ELF-1 (cell line): ENCODE data around the gene HOATZ.

Source experiments
- DNase-seq: peaks from one replicate; pipeline ENCODE4 v3.0.0-alpha.2; 2016; ENCODE audit warnings: low read depth, low spot score

HOATZ gene

GRCh38 chr11:111577821-111578220 is 63.2 kb downstream of the HOATZ start:
- DNase-seq: no peak

GRCh38 chr11:111581341-111581740 is 66.8 kb downstream of the HOATZ start:
- no peak for DNase-seq

- no peak for DNase-seq
Observed at GRCh38 chr11:111582163-111582562, 67.6 kb downstream of the HOATZ start.

GRCh38 chr11:111582881-111583280 is 68.3 kb downstream of the HOATZ start:
- DNase-seq: no peak

- DNase-seq: no peak
Observed at GRCh38 chr11:111585371-111585770, 70.8 kb downstream of the HOATZ start.

GRCh38 chr11:111586388-111586831 is 71.8 kb downstream of the HOATZ start:
- DNase-seq: no peak
